HG03045 (cell line): Measurements from ENCODE around the gene VWA3A.
"Not testable (repeated sequence)": the region's sequence is repeated elsewhere in the genome, so short reads cannot be mapped to it uniquely, and the experiment has no call there.

Source experiments
- ATAC-seq: cut with Tn5 transposase; IDR thresholded peaks from one replicate; pipeline ENCODE4 v1.9.1; 2021; ENCODE audit warnings: mild to moderate bottlenecking, moderate library complexity; ENCODE audit not compliant: unreplicated experiment

Gene VWA3A

DNA sequence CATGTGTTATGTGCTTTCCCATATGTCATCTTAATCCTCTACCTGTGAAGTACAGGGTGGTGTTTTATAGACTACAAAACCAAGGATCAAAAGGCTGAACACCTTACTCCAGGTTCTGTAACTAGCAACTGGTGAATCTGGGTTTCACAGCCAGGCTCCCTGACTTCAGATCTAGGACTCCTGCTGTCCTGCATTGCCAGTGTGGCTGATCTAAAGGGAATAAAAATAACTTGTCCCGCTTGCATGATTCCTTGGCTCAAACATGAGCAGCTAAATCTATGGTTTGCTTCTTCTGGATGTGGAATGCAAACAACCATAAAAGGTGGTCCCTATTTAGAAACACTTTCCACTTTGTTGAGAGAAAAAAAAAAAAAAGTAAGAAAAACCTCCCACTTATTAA is 3.7 kb upstream of the VWA3A start:
- no peak for ATAC-seq

DNA sequence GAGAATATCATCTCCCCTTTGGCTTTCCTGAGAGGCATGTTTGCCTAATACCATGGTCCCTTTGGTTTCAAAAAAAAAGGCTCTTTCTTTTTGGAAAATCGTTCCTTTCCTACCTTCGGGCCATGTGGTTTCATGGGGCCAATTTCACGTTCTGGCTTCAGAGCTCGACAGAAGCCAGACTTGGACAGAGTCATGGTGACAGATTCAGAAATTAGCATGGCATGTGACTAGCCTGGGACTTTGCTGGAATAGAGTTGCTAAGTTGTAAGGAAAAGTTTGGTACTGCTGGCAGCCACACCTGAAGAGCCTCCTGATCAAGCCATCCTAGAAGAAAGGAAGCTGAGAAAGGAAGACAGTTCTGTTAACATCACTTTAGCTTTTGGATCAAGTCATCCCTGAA is 2.4 kb upstream of the VWA3A start:
- ATAC-seq, result no peak

DNA sequence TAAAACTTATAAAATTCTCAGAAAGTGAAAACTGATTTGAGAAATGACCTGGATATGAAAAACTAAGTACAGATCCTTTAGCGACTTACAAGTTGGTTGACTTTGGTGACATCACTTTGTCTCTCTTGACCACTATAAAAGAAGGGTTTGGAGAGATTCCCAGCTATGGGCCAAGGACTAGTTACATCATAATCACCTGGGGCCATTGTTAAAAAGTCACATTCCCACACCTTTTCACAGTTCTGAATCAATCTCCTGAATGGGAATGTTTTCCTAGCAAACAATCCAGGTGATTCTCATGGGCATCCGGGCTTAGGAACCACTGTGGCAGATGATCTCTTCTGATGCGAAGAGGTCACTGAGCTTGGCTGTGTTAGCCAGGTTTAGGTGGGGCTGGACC is 620 bp upstream of the VWA3A start:
- ATAC-seq, result no peak

DNA sequence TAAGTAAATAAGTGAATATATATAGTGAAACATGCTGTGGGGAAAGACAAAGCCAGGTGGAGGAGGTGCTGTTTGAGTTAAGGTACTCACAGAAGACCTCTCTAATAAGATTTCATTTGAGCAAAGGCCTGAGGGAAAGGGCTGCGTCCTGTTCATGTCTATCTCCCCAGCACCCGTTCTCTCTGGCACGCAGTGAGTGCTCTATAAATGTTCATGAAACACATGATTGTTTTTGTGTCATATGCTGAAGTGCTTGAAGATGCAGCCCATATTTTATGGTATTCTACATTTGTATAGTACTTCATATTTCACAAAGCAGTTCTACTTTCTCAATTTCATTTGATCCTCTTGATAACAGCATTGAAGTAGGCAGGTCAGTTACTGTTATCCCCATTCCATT is 990 bp downstream of the VWA3A start:
- ATAC-seq, result no peak

DNA sequence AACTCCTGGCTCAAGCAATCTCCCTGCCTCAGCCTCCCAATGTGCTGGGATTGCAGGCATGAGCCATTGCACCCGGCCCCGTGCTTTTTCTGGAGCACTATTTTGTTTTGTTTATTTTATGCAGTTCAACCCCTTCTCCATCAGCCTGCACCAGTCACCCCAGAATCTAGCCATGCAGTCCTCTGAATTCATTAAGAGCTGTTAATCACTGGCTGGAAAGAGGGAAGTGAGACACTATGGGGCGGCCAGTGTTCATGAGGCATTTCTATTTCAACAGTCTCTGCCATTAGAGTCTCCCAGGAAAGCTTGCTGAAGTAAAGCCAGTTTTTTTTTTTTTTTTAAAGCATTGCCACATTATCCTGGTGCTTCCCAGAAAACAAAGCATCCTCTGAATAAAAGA is 1.7 kb downstream of the VWA3A start:
- ATAC-seq, result no peak

DNA sequence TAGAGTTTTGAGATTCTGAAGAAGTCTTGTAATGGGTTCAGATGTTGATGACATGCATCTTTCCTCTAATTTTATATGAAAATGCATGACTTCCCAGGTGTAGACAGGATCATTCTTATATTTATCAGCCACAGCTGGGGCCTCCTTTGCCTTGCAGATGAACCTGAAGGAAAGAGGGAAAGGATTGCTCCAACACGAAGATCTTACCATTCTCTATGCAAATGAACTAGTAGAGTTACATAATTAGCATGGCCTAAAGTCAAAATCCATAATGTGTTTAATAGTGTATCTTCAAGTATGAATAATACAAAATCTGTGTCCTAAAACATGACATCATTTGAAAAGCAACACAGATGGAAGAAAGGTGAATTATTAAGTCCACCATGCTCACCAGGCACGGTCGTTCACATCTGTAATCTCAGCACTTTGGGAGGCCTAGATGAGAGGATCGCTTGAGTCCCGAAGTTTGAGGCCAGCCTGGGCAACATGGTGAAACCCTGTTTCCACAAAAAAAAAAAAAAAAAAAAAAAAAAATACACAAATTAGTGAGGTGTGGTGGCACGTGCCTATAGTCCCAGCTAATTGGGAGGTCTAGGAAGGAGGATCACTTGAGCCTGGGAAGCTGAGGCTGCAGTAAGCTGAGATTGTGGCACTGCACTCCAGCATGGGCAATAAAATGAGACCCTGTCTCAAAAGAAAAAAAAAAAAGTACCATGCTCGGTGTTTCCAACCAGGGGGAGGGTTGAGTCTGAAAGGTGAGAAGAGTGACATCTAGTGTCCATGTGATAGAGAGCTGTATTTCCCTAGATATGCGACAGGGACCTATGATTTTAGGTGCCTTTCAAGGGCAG is 6.3 kb downstream of the VWA3A start:
- ATAC-seq, result no peak

DNA sequence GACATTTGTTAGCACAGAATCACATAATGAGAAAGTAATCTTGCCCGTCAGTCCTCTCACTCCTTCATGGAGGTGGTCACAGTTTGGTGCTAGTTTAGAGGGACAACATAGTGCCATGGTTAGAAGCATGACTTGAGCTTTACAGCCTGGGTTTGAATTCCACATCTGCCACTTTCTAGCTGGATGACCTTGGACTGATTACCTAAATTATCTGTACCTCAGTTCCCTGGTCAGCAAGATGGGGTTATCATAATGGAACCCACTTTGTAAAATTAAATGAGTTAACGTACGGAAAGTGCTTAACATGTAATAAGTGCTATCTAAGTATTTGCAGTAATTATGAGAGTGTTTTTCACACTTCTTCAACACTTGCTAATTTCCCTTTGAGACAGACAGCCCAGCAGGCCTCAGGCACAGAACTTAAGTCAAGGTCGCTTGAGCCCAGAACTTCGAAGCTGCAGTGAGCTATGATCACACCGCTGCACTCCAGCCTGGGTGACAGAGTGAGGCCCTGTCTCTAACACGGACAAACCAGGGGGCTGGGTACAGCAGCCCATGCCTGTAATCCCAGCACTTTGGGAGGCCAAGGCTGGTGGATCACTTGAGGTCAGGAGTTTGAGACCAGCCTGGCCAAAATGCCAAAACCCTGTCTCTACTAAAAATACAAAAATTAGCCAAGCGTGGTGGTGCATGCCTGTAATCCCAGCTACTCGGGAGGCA is 7.1 kb downstream of the VWA3A start:
- no peak for ATAC-seq

DNA sequence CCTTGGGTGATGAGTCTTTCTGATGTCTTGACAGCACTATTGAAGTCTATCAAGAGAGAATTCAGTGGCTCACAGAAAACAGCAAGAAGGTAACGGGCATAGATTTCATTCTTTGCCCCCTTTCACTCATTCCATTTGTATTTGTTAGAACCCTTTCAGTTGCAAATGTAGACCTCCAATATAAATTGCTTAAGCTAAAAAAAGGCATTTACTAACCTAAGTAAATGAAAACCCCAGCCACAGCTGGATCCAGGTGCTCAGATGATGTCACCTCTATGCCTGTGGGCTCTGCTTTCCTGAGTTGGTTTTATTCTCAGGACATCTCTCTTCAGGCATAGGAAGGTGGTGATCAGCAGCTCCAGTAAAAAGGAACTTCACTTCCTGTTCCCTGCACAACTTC is 11.1 kb downstream of the VWA3A start:
- ATAC-seq, result no peak

DNA sequence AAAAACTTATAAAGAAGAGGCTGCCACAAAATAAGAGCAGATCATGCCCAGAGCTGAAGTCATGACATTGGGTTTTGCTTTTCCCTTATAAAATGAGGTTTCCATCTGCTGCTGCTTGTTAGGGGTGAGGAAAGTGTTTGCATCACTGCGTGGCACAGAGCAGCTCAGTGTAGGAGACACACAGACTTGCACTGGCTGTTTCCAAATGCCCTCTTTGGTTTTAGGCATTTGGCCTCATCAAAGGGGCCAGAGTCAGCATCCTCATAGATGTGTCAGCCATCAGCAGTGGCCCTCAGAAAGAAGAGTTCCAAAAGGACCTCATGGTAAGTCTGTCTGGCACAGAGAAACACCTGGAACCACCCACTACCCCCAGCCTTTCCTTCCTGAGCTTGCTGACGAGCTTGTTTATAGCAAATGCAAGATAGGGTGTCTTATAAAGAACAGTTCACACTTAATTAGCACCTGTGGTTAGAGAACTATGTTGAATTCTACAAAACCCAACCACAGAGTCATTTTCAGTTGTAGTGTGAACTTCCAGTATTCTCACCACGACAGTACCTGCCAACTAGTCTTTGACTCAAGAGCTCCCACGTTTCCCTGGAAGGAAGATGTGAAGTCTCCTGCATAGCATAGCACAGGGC is 17.0 kb downstream of the VWA3A start:
- ATAC-seq, result no peak

DNA sequence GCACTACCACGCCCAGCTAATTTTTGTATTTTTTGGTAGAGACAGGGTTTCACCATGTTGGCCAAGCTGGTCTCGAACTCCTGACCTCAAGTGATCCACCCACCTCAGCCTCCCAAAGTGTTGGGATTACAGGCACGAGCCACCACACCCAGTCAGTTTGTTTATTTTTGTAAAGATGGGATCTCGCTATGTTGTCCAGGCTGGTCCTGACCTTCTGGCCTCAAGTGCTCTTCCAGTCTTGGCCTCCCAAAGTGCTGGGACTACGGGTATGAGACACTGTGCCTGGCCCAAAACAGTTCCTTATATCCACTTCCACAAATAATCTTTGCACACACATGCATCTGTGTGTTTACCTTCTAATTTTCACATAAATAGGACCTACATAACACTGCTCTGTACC is 19.3 kb downstream of the VWA3A start:
- ATAC-seq, result not testable (repeated sequence)

DNA sequence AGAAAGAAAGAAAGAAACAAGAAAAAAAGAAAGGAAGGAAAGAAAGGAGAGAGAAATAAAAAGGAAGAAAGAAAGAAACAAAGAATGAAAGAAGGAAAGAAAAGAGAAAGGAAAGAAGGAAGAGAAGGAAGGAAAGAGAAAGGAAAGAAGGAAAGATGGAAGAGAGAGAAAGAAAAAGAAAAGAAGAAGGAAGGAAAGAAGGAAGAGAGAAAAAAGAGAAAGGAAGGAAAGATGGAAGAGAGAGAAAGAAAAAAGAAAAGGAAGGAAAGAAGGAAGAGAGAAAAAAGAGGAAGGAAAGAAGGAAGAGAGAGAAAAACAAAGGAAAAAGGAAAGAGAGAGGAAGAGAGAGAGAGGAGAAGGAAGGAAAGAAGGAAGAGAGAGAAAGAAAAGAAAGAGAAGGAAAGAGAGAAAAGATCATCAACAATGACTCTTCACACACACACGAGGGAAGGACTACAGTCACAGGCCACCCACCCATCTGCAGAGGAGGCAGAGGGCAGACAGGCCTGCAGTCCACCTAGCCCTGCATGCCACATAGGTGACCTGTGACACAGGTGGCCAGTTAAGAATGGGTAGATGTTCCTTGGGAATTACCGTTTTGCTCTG is 23.9 kb downstream of the VWA3A start:
- ATAC-seq, result no peak

DNA sequence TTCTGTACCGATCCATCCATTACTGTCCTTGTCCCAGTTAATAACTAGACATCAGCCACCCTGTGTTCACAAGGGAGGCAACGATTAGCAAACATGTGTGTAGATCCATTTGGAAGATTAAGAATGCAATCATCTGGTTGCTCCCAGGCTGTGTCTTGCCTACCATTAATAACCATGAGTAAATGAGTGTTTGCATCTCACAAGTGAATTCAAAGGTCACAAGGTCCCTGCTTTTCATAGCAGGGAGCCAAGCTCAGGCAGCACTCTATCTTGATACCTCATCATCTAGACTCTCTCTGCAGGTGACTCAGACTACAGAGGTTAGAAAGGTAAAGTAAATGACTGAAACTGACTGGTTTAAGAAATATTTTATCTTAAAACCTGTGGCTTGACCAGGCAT is 25.3 kb downstream of the VWA3A start:
- no peak for ATAC-seq

DNA sequence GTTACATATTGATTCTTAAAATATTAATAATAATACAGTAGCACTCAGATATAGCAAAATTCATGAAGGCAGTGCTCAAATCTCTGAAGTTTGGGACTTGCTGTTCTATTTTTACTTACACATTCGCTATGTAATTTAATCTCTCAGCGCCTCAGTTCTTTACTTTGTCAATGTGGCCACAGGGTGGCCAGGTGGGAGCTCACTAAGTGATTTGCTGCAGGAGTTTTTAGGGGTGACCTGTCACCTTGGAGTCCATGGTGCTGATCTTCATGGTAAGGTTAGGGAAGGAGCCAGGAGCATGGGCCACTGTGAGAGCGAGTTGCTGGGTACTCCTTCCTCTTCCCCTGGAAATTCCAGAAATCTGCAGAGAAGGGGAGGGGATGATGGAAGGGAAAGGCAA is 28.1 kb downstream of the VWA3A start:
- no peak for ATAC-seq

DNA sequence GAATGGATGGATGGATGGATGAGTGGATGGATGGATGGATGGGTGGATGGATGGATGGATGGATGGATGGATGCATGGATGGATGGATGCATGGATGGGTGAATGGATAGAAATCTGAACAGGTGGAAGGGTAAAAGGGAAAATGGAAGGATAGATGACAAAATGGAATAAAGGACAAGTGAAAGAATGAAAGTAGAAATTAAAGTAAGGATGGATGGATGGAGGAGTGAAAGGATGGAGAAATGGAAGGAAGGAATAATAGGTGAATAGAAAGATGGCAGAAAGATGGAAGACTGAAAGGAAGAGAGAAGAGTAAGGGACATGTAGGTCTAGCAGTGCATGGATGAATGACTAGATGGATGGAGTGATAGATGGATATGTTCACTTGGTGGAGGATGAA is 29.9 kb downstream of the VWA3A start:
- no peak for ATAC-seq

DNA sequence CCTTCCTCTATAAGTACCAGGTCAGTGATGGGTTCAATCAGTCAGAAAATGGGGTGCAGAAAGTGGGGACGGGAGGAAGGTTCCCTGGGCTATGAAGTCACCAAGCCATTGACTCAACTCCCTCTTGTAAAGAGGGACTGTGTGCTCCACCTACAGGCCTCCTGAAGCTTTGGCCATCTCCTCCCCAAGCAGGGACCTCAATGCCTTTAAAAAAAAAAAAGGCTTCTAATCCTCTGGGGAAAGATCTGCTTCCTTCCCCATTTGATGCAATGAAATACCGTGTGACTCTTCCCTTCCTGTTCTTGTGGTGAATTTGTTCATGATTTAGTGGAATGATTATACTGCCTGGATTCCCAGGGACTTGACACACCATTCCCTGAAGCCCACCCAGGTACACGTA is 30.8 kb downstream of the VWA3A start:
- no peak for ATAC-seq

DNA sequence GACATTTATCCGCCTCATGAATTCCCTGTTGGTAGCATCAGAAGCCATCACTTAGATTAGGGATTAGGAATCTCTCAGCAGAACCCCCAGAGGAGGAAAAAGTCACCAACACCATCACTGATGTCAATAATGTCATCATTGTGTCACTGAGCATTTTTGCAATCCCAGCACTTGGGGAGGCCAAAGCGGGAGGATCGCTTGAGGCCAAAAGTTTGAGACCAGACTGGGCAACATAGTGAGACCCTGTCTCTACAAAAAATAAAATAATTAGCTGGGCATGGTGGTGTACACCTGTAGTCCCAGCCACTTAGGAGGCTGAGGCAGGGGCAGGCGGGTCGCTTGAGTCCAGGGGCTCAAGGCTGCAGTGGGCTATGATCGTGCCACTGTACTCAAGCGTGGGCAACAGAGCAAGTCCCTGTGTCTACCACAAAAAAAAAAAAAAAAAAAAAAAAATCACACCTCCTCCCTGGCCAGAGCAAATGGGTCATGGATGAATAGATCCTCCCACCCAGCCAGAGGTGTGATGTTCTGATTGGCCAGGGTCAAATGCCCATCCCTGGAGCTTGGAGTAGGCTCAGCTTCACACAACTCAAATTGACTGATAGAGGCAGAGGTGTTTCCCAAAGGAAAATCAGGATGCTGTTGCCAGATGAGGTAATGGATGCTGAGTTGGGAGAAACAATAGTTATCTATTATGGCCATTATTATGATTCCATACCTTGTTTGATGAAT is 31.6 kb downstream of the VWA3A start:
- ATAC-seq, result no peak

DNA sequence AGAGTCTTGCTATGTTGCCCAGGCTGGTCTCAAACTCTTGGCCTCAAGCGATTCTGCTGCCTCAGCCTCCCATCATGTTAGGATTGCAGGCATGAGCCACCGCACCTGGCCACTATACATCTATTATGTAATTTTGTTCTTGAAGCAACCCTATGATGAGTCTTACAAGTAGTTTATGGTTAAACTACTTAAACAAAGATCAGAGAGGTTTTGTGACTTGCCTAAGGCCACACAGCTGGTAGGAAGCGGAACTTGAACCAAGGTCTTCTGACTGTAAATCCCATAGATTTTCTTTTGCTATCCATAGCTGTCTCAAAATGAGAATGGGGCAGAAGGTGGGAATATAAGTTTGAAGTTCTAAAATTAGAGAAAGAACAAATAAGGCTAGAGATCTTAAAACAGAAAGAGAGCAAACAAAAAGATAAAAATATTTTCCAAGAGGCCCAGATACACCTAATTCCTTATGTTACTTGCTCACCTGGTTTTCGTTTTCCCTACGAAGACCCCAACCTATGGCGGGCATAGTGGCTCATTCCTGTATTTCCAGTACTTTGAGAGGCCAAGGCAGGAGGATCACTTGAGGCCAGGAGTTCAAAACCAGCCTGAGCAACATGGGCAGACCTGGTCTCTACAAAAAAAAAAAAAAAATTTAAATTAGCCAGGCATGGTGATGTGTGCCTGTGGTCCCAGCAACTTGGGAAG is 32.4 kb downstream of the VWA3A start:
- ATAC-seq, result no peak

DNA sequence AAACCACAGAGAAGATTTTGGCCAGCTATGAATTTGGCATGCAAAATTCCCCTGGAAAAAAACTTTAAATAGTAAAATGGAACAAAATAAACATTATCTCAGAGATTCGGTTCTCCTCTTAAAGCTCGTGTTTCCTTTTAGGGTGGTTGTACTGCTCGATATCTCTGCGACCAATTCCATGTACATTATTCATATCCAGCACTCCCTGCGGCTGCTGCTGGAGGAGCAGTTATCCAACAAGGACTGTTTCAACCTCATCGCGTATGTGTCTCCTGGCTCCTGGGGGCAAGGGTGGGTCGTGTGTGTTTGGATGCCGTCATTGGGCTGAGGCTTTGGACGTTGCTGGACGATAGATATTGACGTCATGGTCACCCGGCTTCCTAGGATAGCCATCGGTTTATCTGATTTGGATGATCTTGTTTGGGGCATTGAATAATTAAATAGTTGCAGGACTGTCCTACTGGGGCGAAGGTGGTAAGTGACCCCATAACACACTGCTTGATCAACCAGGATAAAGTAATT is 33.8 kb downstream of the VWA3A start:
- no peak for ATAC-seq

DNA sequence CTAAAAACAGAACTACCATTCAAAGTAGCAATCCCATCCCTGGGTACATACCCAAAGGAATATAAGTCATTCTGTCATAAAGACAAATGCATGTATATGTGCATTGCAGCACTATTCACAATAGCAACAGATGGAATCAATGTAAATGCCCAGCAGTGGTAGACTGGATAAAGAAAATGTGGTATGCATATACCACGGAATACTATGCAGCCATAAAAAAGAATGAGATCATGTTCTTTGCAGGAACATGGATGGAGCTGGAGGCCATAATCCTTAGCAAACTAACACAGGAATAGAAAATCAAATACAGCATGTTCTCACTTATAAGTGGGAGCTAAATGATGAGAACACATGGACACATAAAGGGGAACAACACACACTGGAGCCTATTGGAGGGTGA is 36.2 kb downstream of the VWA3A start:
- not testable (repeated sequence) for ATAC-seq

DNA sequence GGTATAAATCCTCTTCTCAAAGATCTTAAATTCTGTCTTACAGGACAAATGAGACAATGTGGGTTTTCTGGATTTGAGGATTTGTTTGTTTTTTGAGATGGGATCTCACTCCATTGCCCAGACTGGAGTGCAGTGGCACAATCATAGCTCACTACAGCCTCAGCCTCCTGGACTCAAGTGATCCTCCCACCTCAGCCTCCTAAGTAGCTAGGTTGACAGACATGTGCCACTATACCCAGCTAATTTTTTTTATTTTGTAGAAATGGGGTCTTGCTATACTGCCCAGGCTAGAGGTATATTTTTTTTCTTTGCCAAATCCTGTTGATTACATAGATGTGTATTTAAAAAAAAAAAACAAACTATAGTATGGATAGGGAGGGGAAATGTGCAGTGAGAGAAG is 38.2 kb downstream of the VWA3A start:
- ATAC-seq, result no peak
